Right ventricle myocardium superior (tissue), 1 donor: ENCODE data around the gene PKMYT1. TPM values are rescaled to one million over a fixed set of nuclear protein-coding genes. Genes with fewer than 3 reads are reported as not detected.
"Not testable (repeated sequence)": the region's sequence is repeated elsewhere in the genome, so short reads cannot be mapped to it uniquely, and the experiment has no call there.

Experiments
- ATAC-seq: fragments of 200-7000 bp; cut with Tn5 transposase; one replicate; pipeline ENCODE4 v1.9.1; 2020; ENCODE audit warnings: mild to moderate bottlenecking; ENCODE audit not compliant: poor library complexity
- DNase-seq: peaks from one replicate; pipeline ENCODE4 v3.0.0-alpha.2; 2020
- intact Hi-C: fragments of 100-400 bp; cut with DNase I; formaldehyde crosslinking; loops from one replicate; pipeline ENCODE4 v1.11.2; 2022
- total RNA-seq: library from RNA; stranded (reverse); fragmentation: NEBNext Ultra II Directional; extraction: Animal tissue kit (Norgen Biotek cat#: 25700); gene quantifications from one replicate; pipeline ENCODE4 v1.2.1, GENCODE V29; 2021
- donor health status: DM: no; HTN: yes; CAD: no; lungs with severe emphysema.

PKMYT1 gene
- total RNA-seq, 1 donor from 2014 or later = 1.1 TPM

GRCh38 chr16:2928151-2928550 lies 52.1 kb downstream of the PKMYT1 start:
- DNase-seq, ATAC-seq, intact Hi-C loops: not testable (repeated sequence)

GRCh38 chr16:2927010-2927646 lies 53.1 kb downstream of the PKMYT1 start:
- peak; percentile 95 for ATAC-seq
- DNase-seq = peak; percentile 93
- intact Hi-C loops = no loop called here

DNA sequence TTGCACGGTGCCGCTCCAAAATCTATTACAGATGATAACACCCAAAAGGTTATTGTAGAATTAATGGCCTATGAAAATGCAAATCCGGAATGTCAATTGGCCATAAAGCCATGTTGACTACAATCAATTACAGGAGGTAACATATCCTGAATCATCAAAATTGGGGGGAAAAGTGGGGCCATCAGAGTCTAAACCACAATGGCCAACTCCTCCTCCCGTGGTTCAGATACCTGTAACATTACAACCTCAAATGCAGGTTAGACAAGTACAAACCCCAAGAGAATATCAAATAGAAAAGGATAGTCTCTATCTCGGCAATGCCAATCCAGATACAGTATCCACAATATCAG lies 53.6 kb downstream of the PKMYT1 start:
- ATAC-seq = no peak
- intact Hi-C loops = no loop called here
- DNase-seq = no peak

DNA sequence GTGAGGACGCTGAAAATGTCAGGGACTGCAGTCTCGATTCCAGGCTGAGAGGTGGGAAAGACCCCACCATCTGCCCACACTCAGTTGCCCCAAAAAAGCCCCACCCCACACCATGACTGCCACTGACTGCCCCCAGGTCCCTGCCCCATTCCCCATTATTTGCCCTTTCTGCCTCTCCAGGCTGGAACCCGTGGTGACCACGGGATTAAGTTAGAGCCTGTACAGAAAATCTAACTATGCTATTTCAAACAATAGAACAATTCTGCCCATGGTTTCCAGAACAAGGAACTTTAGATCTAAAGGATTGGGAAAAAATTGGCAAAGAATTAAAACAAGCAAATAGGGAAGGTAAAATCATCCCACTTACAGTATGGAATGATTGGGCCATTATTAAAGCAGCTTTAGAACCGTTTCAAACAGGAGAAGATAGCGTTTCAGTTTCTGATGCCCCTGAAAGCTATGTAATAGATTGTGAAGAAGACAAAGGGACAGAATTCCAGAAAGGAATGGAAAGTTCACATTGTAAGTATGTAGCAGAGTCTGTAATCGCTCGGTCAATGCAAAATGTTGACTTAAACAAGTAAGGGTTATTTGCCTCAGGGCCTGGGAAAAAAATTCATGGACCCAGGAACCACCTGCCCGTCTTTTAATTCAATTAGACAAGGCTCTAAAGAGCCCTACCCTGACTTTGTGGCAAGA lies 54.1 kb downstream of the PKMYT1 start:
- no peak for DNase-seq
- no peak for ATAC-seq
- intact Hi-C loops = no loop called here

DNA sequence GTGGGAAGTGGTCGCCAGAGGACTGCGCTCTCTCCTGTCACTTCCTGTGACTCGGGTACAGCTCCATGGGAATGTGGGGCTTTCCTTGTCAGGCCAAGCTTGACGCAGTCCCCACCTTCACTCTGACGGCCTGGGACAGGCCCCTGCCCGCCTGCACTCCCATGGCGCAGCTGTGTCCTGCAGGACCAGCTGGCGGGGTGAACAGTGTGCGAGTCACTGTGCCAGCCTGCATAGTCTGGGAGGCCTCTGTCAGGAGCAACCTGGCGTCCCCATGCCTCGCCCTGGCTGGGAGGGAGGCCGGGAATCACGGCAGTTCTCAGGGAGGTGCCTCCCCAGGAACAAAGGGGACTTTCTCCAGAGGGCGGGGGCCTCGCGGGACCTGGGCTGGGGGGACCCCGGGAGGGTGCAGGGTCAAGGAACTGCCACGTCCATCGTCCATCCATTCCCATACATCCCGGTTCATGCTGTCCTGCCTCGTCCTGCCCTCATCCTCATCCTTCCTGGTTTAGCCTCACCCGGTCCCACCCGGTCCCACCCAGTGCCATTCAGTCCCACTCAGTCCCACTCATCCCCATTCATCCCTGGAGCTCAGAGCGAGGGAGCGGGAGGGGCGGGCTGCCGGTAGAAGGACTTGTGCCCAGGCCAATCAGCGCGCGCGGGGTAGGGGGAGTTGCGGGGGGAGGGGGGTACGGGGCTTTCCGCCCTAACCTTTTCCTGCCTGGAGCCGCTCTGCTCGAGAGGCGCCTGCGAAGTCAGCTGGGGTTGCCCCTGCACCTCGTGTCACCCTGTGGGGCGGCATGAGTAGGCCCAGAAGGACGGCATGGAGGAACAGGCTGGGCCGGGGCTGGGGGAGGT lies 55.1 kb downstream of the PKMYT1 start:
- no peak for DNase-seq
- no peak for ATAC-seq
- intact Hi-C loops = no loop called here

DNA sequence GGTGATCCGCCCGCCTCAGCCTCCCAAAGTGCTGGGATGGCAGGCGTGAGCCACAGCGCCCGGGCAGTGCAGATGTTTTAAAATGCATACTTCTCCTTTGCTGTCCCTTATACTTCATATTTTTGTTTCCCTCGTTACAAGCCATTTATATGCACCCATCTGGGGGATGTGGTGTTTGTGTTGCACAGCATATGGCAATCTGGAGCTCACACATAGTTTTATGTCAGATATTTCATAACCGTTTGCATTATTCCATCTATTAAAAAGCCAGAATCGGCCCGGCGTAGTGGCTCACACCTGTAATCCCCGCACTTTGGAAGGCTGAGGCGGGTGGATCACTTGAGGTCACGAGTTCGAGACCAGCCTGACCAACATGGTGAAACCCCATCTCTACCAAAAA lies 56.8 kb downstream of the PKMYT1 start:
- no peak for ATAC-seq
- intact Hi-C loops = no loop called here

More for the DNA sequence above, 56.8 kb downstream of the PKMYT1 start:
- DNase-seq = no peak

Other genes starting within 250 kb of the PKMYT1 start
- gene SRRM2, start 227.8 kb downstream of the PKMYT1 start, total RNA-seq = 243 TPM
- 299 TPM for gene ELOB, start 203.2 kb downstream of the PKMYT1 start, total RNA-seq
- not detected for gene PRSS33, start 192.9 kb downstream of the PKMYT1 start, total RNA-seq
- not detected for gene PRSS41, start 182.0 kb downstream of the PKMYT1 start, total RNA-seq
- not detected for gene PRSS21, start 163.2 kb downstream of the PKMYT1 start, total RNA-seq
- not detected for gene ZG16B, start 150.1 kb downstream of the PKMYT1 start, total RNA-seq
- not detected for gene PRSS22, start 122.3 kb downstream of the PKMYT1 start, total RNA-seq
- gene FLYWCH2, start 97.2 kb downstream of the PKMYT1 start, total RNA-seq = 27.9 TPM
- gene FLYWCH1, start 68.5 kb downstream of the PKMYT1 start, total RNA-seq = 36.8 TPM
- not detected for gene KREMEN2, start 16.2 kb downstream of the PKMYT1 start, total RNA-seq
- gene PAQR4, start 11.1 kb downstream of the PKMYT1 start, total RNA-seq = 7.7 TPM
- 0.73 TPM for gene CLDN9, start 32.5 kb upstream of the PKMYT1 start, total RNA-seq
- not detected for gene CLDN6, start 37.7 kb upstream of the PKMYT1 start, total RNA-seq
- gene TNFRSF12A, start 39.9 kb upstream of the PKMYT1 start, total RNA-seq = 29.4 TPM
- gene HCFC1R1, start 43.5 kb upstream of the PKMYT1 start, total RNA-seq = 53.5 TPM
- gene THOC6, start 43.6 kb upstream of the PKMYT1 start, total RNA-seq = 11.0 TPM
- not detected for gene BICDL2, start 56.5 kb upstream of the PKMYT1 start, total RNA-seq
- gene MMP25, start 66.1 kb upstream of the PKMYT1 start, total RNA-seq = 1.3 TPM
- 42.6 TPM for gene IL32, start 85.2 kb upstream of the PKMYT1 start, total RNA-seq
- gene ZSCAN10, start 118.8 kb upstream of the PKMYT1 start, total RNA-seq = not detected
- 6.9 TPM for gene ZNF205, start 132.1 kb upstream of the PKMYT1 start, total RNA-seq
- gene ZNF213, start 154.6 kb upstream of the PKMYT1 start, total RNA-seq = 6.1 TPM
- not detected for gene OR1F1, start 207.8 kb upstream of the PKMYT1 start, total RNA-seq